Measurements from ENCODE around the gene VPS33B.

GRCh38 chr15:90990446-90990845 lies 31.9 kb downstream of the VPS33B start:
- no peak for TF ChIP-seq CTCF (conservative IDR thresholded peaks at IDR 0.05; ENCODE audit: low read length)
- no peak for TF ChIP-seq EZH2phosphoT487 (IDR thresholded peaks at IDR 0.05; ENCODE audit: borderline replicate concordance, low read depth, low read length)
